Renal cortex interstitium (tissue), 15 donors: ENCODE results near the gene SCFD1. TPM values are rescaled to one million over a fixed set of nuclear protein-coding genes. Genes with fewer than 3 reads are reported as not detected.
A peak's percentile ranks its signal among the peaks of the same experiment; 100 is the strongest.
"Not testable (repeated sequence)": the region's sequence is repeated elsewhere in the genome, so short reads cannot be mapped to it uniquely, and the experiment has no call there.

Experiments
- DNase-seq, 11 donors: peaks; one replicate each; pipeline ENCODE4 v3.0.0-alpha.2; 2013; ENCODE audit warnings: low read depth in 9 of 11, low spot score in 4 of 11; ENCODE audit errors: extremely low read depth in 1 of 11
- long read RNA-seq, 16 experiments: transcript quantifications; one replicate each; lab custom pipeline, GENCODE V29; 2026
- polyA plus RNA-seq, 3 donors: library from polyadenylated mRNA; unstranded; fragments of 120-200 nt; gene quantifications; one replicate each; pipeline ENCODE4 v1.2.1, GENCODE V29; 2013; ENCODE audit not compliant: insufficient read length in 3 of 3

SCFD1 gene, protein sequence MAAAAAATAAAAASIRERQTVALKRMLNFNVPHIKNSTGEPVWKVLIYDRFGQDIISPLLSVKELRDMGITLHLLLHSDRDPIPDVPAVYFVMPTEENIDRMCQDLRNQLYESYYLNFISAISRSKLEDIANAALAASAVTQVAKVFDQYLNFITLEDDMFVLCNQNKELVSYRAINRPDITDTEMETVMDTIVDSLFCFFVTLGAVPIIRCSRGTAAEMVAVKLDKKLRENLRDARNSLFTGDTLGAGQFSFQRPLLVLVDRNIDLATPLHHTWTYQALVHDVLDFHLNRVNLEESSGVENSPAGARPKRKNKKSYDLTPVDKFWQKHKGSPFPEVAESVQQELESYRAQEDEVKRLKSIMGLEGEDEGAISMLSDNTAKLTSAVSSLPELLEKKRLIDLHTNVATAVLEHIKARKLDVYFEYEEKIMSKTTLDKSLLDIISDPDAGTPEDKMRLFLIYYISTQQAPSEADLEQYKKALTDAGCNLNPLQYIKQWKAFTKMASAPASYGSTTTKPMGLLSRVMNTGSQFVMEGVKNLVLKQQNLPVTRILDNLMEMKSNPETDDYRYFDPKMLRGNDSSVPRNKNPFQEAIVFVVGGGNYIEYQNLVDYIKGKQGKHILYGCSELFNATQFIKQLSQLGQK
- 100 to 1,000 TPM in 1 of 3 donors, 10 to 100 TPM in 2; 84.3 to 103 (median 96.3) TPM for polyA plus RNA-seq
- long read RNA-seq, donor 1, partial matches to known transcripts: 0 of 4 reads
- long read RNA-seq, donor 1, other reads (novel, unspliced or antisense): 0 of 4 reads
- long read RNA-seq, donor 2, partial matches to known transcripts: 0 of 10 reads
- long read RNA-seq, donor 2, other reads (novel, unspliced or antisense): 0 of 10 reads
- long read RNA-seq, donor 3, transcript SCFD1-203 (25 exons, 2,359 nt): major isoform, 10 of 18 reads
- long read RNA-seq, donor 3, partial matches to known transcripts: 0 of 18 reads
- long read RNA-seq, donor 3, other reads (novel, unspliced or antisense): 0 of 18 reads
- long read RNA-seq, donor 4, transcript SCFD1-203 (25 exons, 2,359 nt): major isoform, 5 of 11 reads
- long read RNA-seq, donor 4, partial matches to known transcripts: 0 of 11 reads
- long read RNA-seq, donor 4, other reads (novel, unspliced or antisense): 0 of 11 reads
- long read RNA-seq, donor 5: 0 reads
- long read RNA-seq, donor 6, transcript SCFD1-209 (2 exons, 574 nt): major isoform, 5 of 17 reads
- long read RNA-seq, donor 6, partial matches to known transcripts: 5 of 17 reads
- long read RNA-seq, donor 6, other reads (novel, unspliced or antisense): 0 of 17 reads
- long read RNA-seq, donor 7, partial matches to known transcripts: 0 of 7 reads
- long read RNA-seq, donor 7, other reads (novel, unspliced or antisense): 0 of 7 reads
- long read RNA-seq, donor 8: 0 reads
- long read RNA-seq, donor 9, transcript SCFD1-203 (25 exons, 2,359 nt): major isoform, 7 of 12 reads
- long read RNA-seq, donor 9, partial matches to known transcripts: 0 of 12 reads
- long read RNA-seq, donor 9, other reads (novel, unspliced or antisense): 0 of 12 reads
- long read RNA-seq, donor 10, partial matches to known transcripts: 0 of 7 reads
- long read RNA-seq, donor 10, other reads (novel, unspliced or antisense): 0 of 7 reads
- long read RNA-seq, donor 11, transcript SCFD1-203 (25 exons, 2,359 nt): major isoform, 5 of 8 reads
- long read RNA-seq, donor 11, partial matches to known transcripts: 0 of 8 reads
- long read RNA-seq, donor 11, other reads (novel, unspliced or antisense): 0 of 8 reads
- long read RNA-seq, donor 12, partial matches to known transcripts: 0 of 3 reads
- long read RNA-seq, donor 12, other reads (novel, unspliced or antisense): 0 of 3 reads
- long read RNA-seq, donor 13: 0 reads
- long read RNA-seq, donor 14, transcript SCFD1-203 (25 exons, 2,359 nt): major isoform, 7 of 10 reads
- long read RNA-seq, donor 14, partial matches to known transcripts: 0 of 10 reads
- long read RNA-seq, donor 14, other reads (novel, unspliced or antisense): 0 of 10 reads
- long read RNA-seq, donor 15, partial matches to known transcripts: 0 of 3 reads
- long read RNA-seq, donor 15, other reads (novel, unspliced or antisense): 0 of 3 reads
- long read RNA-seq, donor 16, transcript SCFD1-203 (25 exons, 2,359 nt): major isoform, 17 of 26 reads
- long read RNA-seq, donor 16, partial matches to known transcripts: 0 of 26 reads
- long read RNA-seq, donor 16, other reads (novel, unspliced or antisense): 0 of 26 reads

- peak; percentile 79 to 93 (median 90) for DNase-seq
Measured at GRCh38 chr14:30621940-30622830, at the start of gene SCFD1. SCFD1 (plus strand) TSS chr14:30622319; CDS start chr14:30622339, 20 bp downstream.

DNA sequence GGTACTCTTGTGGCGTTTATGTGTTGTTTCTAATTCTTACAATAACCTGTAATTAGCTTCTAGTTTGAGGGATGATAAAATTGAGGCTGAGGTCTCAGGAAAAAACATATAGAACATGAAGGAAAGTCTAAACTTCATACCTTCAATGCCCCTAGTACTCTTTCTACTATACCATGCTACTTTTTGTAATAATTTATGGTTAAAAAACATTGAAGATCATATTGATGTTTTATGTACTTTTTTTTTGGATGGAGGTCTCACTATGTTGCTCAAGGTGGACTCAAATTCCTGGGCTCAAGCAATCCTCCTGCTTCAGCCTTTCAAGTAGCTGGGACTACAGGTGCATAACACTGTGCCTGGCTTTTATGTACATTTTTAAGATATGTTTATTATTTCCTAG is 49.3 kb upstream of the SCFD1 start:
- no peak for DNase-seq

DNA sequence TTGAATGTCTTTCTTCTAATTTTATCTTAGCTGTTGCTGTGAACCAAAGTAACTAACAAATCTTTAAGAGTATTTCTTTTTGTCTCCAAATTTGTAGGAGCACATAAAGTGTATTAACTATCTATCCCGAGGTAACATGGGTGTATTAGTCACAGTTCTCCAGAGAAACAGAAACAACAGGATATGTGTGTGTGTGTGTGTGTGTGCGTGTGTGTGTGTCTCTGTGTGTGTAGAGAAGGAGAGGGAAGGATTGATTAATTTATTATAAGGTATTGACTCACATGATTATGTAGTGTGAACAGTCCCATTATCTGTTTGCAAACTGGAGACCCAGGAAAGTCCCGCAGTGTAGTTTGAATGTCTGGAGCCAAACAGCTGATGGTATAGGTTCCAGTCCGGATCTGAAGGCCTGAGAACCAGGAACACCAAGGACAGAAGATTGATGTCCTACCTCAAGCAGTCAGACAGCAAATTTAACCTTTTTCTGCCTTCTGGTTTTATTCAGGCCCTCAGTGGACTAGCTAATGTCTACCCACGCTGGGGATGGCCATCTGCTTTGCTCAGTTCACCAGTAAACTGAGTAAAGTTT is 48.8 kb upstream of the SCFD1 start:
- DNase-seq: no peak

GRCh38 chr14:30573966-30574365 is 48.2 kb upstream of the SCFD1 start:
- DNase-seq: no peak

GRCh38 chr14:30574777-30575176 is 47.3 kb upstream of the SCFD1 start:
- DNase-seq: not testable (repeated sequence)

- not testable (repeated sequence) for DNase-seq
Measured at GRCh38 chr14:30576333-30576732, 45.8 kb upstream of the SCFD1 start.

GRCh38 chr14:30580616-30581282 is 41.4 kb upstream of the SCFD1 start:
- DNase-seq: no peak

DNA sequence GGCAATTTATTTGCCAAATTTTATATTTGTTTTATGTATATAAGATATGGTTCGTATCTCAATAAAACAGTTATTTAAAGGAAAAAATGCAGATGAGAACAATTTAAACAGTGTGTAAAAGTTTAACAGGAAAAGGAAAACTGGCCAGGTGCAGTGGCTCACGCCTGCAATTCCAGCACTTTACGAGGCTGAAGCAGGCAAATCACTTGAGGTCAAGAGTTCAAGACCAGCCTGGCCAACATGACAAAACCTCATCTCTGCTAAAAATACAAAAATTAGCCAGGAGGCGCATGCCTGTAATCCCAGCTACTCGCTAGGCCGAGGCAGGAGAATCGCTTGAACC is 40.9 kb upstream of the SCFD1 start:
- no peak for DNase-seq

DNA sequence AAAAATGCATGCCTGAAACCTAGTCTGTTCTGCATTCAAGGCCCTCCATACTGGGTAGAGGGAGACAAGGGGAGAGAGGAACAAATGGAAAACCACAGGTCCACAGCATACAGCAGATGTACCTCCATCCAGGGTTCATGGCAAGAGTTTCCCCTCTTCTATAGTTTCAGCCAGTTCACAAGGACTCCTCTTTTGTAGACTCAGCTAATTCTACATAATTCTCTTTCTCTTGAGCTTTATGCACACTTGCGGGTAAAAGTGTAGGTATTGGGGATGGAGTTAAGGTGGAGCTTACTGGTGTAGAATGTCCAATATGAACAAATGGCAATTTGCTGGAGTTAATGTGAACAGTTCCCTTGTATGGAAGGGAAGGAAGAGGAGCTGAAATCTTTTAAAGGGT is 39.7 kb upstream of the SCFD1 start:
- DNase-seq: no peak

- DNase-seq: no peak
Measured at GRCh38 chr14:30584058-30584630, 38.0 kb upstream of the SCFD1 start.

- no peak for DNase-seq
Measured at GRCh38 chr14:30585204-30585603, 36.9 kb upstream of the SCFD1 start.

GRCh38 chr14:30587141-30587540 is 35.0 kb upstream of the SCFD1 start:
- no peak for DNase-seq

DNA sequence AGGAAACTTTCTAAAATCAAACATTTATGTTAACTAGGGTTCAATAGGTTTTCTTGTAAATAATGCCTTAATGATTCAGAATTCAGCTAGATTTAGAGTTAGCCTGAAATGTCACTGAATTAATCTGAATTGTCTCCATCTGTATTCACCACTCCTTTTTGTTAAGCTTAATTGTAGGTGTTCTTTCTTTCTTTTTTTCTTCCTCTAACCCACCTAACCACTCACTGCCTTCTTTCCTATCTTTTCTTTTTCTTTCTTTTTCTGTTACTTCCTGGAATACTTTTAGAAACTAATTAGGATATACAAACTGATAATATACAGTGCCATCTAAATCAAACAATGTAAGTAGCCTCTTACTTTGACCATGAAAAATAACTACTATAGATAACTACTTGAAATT is 33.2 kb upstream of the SCFD1 start:
- no peak for DNase-seq

GRCh38 chr14:30596935-30597334 is 25.2 kb upstream of the SCFD1 start:
- no peak for DNase-seq

GRCh38 chr14:30597504-30597903 is 24.6 kb upstream of the SCFD1 start:
- DNase-seq: peak in 1 of 11 donors; percentile 6
